ENCODE measurements around the gene SNPH.

The SNPH gene

DNA sequence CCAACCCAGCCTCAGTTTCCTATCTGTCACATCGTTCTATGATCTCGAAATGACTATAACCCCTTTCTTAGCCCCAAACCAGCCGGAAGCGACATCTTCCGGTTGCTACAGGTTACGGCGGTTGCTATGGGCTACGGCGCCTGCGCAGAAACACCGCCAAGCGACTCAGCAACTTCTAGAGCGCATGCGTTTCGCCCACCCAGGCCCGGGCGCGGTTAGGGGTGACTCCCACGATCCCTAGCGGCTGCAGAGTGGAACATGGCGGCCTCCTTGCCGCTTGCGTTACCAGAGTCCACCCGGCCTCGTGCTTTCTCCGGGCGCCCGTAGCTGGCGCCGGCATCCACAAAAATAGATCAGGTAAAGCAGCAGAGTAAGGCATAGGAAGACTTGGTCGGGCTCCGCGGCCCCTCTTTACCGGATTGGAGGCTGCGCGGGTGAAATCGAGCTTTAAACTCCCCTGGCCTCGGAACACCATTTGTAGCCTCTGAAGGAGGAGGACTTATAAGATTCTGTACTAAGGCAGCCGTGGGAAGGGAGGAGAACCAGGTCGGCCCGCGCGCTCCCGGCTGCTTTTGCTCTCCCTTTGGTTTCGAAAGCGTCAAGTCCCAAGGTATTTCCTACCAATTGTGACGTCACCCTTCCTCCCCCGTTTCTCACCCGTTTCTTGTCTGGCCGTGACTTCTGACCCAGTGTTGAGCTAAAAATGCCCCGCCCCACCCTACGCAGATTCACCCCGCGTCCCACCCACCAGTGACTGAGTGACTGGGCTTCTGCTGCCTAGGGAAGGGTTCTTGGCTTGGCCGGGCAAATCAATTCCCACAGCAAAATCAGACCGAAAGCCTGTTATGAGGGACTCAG lies 59.3 kb downstream of the SNPH start:
- peak; percentile 81 for DNase-seq

GRCh38 chr20:1326031-1326930 lies 60.2 kb downstream of the SNPH start:
- DNase-seq, result no peak

DNA sequence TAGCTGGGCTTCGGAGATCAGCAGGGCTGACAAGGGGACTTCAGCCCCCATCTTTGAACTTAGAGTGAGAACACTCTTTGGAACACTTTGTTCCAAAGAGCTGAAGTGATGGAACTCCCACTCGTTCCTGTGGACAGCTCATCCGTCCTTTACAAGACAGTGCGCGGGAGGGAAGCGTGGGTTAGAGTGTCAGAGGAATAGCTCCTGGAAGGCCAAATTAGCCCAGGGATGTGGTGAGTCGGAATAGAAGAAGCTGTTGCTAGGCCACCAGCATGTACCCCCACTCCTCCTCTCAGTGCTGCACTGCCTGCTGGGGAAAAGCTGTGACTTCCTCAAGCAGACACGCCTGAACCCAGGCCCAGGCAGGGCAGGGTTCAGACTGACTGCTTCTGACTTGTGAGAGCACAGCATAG lies 61.2 kb downstream of the SNPH start:
- DNase-seq, result no peak

DNA sequence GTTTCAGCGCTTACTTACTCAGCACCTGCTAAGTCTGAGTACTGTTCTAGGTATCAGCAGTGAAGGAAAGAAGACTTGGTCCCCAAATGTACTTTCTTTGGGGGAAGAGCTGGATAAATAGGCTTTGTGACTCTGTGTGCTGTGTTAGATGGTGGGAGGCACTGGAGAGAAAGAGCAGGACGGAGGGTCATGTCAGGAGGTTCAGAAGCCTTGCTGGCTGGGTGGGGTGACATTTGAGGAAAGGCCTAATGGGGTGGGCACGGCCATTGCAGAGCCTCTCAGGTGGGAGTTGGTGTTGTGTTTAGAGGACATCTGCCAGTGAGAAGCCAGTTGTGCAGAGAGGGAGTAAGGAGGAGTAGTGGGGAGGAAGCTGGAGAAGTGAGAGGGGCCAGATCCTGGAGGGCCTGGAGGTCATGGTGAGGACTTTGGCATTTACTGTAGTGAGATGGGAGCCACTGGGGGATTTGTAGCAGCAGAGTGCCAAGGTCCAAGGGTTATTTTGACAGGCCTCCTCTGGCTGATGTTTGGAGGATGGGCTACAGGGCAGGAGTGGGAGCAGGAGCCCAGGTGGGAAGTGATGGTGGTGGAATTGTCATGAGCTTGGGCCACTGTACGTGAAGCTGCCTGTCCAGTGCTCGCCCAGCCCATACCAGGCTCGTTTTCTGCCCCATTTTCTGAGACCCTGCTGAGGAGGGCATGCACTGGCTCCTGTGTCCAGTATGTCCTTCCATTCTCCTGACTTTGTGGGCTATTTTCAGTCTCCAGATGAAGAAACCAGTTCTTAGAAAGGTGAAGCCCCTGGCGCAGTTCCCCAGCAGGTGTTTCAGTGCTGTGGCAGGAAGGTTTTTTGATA lies 62.0 kb downstream of the SNPH start:
- no peak for DNase-seq

- DNase-seq, result no peak
Measured at GRCh38 chr20:1328680-1329330, 62.7 kb downstream of the SNPH start, which contains the start of gene SDCBP2. TSS of gene SDCBP2 (minus strand) at chr20:1329139. CDS start at chr20:1320416, 8,723 bp downstream.

GRCh38 chr20:1330075-1330830 lies 64.2 kb downstream of the SNPH start:
- no peak for DNase-seq

GRCh38 chr20:1331101-1331500 lies 65.0 kb downstream of the SNPH start:
- no peak for DNase-seq

DNA sequence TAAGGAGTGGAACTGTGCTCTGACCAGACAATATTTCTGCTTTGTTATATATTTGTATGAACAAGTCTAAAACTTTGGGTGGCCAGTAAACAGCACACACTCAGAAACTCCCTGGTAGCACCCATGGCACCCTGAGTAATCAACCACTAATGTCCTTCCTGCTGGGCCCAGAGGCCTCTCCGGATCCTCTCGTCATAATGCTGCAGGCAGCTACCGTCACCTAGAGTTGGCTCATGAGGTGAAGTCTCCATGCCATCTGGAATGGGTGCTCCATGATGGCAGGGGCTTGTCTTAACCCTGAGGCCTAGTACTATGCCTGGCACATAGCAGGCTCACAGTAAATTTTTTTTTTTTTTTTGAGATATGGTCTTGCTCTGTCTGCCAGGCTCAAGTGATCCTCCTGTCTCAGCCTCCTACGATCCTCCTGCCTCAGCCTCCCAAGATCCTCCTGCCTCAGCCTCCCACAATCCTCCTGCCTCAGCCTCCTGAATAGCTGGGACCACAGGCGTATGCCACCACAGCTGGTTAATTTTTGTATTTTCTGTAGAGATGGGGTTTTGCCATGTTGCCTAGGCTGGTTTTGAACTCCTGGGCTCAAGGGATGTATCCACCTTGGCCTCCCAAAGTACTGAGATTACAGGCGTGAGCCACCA lies 65.8 kb downstream of the SNPH start:
- DNase-seq, result no peak

- no peak for DNase-seq
Measured at GRCh38 chr20:1332749-1333300, 66.7 kb downstream of the SNPH start.

DNA sequence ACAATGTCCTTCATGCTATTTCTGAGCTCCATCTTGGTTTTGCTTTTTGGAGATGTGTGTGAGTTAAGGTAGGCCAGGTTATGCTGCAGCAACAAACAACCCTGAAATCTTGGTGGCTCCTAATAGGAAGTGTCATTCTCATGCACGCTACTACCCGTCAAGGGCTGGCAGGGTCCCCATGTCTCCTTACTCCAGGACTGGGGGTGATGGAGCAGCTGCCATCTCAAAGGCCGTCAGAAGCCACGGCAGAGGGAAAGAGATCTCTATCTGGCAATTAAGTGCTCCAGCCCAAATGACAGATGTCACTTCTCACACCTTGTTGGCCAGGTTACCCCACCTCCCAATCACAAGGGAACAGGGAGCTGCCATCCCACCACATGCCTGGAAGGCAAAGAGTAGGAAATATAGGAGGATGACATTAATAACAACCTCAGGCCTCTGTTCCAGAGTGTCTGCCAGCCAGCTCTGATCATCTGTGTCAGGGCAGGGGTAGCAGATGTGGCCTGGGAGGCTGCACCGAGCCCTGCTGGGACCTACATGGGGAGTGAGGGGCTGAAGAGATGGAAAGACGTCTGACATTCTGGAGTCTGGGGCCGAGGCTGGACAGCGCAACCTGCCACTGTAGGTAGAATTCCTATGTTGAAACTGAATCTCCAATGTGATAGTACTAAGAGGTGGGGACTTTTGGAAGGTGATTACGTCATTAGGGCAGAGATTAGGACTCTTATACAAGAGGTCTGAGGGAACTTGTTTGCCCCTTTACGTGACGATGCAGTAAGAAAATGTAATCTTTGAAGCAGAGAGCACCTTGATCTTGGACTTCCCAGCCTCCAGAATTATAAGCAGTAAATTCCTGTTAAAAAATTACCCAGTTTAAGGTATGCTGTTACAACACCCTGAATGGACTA lies 67.6 kb downstream of the SNPH start:
- DNase-seq, result no peak

GRCh38 chr20:1334370-1334731 lies 68.3 kb downstream of the SNPH start:
- DNase-seq, result no peak

- DNase-seq, result no peak
Measured at GRCh38 chr20:1334761-1335160, 68.7 kb downstream of the SNPH start.

- no peak for DNase-seq
Measured at GRCh38 chr20:1335961-1336698, 70.0 kb downstream of the SNPH start.

GRCh38 chr20:1336699-1337367 lies 70.7 kb downstream of the SNPH start:
- DNase-seq, result no peak

DNA sequence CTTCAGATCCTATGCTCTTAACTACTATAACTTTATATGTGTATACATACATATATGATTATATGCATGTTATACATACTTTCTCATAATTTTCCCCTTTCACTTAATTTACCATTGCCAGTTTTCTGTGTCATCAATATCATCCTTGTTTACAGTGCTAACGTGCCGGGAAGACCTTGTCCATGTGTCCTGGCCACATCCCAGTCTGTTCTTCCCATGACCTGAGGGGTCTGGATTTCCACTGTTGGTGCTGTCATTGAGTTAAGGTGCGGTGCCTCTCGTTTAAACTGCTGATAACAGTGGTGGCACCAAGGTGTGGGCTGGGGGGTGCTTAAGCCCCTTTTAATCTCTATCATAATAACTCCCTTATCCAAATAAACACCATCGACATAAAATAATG lies 71.3 kb downstream of the SNPH start:
- no peak for DNase-seq

DNA sequence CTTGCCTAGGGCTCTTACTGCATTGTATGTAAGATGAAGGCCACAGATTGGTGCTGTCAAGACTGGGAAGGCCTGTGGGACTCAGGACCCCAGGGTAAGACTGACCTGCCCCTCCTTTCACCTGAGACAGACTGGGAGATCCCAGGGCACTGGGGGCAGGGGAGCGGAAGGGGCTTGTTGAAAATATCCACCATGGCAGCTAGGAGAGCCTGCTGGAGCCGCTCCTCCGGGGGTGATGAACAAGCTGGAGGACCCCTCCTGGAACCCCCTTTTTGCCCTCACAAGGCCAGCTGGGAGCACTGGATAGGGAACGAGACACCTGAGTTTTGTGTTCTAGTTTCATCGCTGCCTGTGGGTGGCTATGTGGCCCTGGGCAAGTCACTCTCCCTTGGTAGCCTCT lies 72.0 kb downstream of the SNPH start:
- no peak for DNase-seq

DNA sequence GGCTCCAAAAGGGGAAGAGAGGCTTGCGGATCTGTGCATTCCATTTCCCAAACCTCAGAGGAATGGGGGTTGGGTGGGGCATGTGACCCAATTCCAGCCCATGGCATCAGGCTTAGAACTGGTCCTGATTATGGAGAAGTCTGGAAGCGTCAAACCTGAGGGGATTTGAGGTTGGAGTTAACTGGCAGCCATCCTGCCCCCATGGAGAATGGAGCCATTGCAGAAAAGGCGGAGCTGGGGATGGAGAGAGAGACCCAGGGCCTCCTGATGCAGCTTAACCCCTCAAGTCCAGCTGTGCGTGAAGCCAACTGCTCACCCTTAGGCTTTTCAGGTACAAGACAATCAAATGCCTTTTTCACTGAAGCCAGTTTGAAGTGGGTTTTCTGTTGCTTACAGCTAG lies 72.7 kb downstream of the SNPH start:
- no peak for DNase-seq

DNA sequence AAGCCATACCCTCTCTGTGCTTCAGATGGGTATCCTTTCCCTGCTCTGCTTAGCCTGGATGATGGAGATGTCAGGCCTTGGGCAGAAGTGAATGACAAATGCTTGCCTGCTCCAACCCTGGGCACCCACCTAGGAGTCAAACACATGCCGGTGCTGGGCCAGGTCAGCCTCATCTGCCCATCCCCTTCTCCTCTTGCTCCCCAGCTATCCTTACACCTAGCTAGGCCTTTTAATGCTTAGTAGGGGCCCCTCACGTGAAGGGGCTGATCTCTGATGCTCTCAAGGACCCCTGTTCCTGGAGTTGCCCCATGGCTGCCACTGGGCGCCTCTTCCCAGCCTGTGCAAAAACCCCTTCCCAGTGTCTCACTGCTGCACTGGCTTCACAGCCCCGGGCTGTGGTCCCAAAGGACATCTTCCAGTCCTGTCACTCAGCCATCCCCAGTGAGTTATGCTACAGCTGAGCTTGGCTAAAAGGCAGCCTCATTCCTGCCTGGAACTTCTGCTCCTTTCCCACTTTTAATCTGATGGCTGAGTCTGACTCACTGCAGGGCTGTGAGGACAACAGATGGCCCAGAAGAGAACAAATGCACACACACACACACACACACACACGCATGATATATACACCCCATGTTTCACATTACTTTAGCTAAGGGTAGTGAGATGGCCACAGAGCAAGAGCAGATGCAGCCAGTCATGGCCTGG lies 75.6 kb downstream of the SNPH start:
- no peak for DNase-seq
